GM12875 (cell line): ENCODE data around the gene NAALADL2.

Experiments used
- H3K4me3 ChIP-seq: one replicate; pipeline ENCODE4 v1.5.1; 2011; ENCODE audit warnings: low read depth, low read length, control low read depth
- CTCF ChIP-seq: IDR thresholded peaks from 2 replicates; pipeline ENCODE4 v1.5.1; 2011; ENCODE audit warnings: low read depth, mild to moderate bottlenecking, control low read depth, inconsistent platforms, low read length, moderate library complexity, borderline replicate concordance; ENCODE audit not compliant: insufficient read depth

Gene NAALADL2

GRCh38 chr3:175337631-175338030 is 478.5 kb downstream of the NAALADL2 start:
- TF ChIP-seq CTCF: no peak
- no peak overlapping the region for H3K4me3 ChIP-seq

DNA sequence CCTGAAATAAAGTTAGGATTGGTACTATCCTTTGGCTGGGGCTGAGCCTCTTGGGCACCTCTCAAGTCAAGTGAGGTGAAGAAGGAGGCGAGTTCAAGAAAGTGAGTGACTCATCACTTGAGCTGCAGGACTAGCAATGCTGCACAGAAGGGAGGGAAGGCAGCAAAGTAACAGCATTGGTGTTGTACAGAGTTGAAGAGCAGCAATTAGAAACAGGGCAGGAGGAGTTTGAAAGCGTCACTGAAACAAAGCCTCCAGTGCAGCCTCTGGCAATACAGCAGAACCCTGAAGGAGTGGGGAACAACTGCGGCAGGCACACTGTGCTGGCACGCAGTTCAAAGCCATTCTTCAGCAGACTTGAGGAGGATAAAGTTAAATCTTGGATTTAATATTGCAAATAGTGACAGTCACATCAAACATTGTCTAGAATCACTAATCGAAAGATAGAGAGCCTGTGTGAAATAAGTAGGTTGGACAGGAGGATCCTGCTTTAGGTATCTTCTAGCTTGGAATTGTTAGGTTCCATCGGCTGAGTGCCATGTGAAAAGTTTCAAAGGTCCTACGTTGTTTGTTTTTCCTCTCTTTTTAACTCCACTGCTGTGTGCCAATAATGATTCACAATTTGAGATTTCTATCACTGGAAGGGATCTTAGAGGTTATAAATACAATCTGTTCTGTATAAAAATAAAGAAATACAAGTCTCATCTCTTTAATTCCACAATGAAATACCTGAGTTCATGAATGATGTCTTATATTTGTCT is 479.8 kb downstream of the NAALADL2 start:
- no peak overlapping the region for H3K4me3 ChIP-seq
- no peak for TF ChIP-seq CTCF

DNA sequence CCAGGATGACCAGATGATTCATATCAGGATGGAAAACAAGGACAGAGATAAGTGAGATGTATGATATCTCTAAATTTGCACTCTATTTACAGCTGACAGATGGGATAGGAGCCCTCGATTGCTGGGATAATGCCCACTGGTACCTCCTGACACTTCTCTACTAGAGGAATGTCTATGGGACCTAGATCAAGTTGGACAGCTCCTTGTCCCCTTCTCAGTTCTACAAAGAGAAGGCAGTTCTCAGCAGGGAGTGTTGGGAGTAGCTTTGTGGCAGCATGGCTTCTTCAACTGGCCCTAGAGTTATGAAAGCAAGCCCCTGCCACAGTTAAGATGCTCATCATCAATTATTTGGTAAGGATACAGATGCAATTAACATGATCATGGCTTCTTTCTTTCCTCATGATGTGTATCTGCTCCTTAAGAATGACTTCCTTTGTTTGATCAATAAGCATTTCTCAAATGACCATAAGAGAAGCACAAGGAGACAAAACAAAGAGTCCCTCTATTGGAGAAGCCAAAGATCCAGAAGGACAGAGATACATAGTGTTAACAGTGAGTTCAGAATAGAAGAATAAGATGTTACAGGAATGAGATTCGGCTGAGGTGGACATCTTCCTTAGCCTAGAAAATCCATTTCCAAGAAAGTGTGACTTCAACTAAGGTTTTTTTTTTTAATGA is 481.3 kb downstream of the NAALADL2 start:
- H3K4me3 ChIP-seq: no peak overlapping the region
- no peak for TF ChIP-seq CTCF

DNA sequence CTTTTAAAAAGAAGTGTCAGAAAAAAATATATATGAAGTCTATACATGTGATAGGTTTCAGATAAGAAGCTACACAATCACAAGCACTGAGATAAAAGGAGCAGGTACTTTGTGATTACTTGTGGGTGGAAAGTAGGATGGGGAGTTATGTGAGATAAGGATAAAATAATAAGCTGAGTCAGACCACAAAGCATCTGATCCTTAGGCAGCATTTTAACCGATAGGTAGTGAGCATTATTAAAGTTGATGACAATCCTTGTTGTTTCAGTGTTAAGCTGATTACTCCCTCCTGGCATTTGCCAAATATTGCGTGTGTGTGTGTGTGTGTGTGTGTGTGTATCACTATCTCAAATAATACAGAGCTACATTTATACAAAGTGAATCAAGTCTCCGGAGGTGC is 483.1 kb downstream of the NAALADL2 start:
- no peak for TF ChIP-seq CTCF

GRCh38 chr3:175343946-175344345 is 484.8 kb downstream of the NAALADL2 start:
- H3K4me3 ChIP-seq: no peak overlapping the region
- no peak for TF ChIP-seq CTCF

More for the DNA sequence above, 483.1 kb downstream of the NAALADL2 start:
- no peak overlapping the region for H3K4me3 ChIP-seq

DNA sequence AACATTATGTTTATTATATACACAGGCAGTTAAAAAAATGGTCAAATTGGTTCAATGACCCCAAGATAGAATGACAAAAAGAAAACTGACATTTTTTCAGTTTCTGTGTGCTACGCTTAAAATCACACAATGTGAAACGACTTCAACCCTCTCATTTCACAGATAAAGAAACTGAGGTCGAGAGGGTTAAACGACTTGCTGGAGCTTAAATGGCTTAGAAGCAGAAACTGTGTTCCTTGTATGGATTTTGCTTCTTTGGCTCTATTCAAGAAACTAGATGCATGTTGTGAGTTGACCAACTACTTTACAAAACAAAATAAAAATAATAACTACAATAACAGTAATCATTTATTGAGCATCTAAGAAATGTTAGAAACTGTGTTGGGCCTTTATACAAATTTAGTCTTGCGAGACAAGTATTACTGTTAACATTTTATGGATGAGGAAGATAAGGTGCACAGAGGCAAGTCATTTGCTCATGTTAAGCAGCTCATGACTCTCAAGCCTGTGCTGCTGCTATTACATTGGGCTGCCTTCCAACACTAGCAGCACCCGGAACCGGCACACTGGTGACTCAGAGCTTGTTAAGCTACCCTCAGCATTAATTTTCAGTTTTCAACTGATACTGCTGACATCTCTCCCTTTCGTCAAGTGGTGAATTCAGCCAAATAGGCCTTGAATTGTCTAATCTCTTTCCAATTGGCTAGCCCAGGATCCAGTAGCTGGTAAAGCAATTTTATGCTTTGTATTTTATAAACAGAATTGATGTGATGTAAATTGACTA is 487.6 kb downstream of the NAALADL2 start:
- no peak for TF ChIP-seq CTCF
- H3K4me3 ChIP-seq: no peak overlapping the region
